GM21619 (cell line): ENCODE measurements around the gene DCBLD1.

Experiments used
- ATAC-seq: cut with Tn5 transposase; IDR thresholded peaks from one replicate; pipeline ENCODE4 v1.9.1; 2021; ENCODE audit not compliant: unreplicated experiment

DCBLD1 gene

DNA sequence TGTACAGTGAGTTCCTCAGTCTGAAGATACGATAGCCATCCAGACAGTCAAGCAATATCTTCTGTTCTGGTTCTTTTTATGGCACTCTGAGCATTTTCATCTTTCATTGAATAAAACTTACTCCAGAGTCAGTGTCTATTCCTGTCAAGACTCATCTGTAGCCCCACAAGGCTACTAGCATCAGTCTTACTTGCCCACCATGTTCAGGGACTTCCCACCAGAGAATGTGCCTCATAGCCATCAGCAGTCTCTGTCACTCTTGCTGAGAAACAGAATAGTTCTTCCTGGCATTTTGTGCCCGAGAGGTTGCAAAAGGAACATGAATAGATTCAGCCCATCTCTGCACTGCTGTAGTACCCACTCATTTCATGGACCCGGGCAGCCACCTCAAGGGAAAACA lies 12.7 kb upstream of the DCBLD1 start:
- ATAC-seq: no peak

DNA sequence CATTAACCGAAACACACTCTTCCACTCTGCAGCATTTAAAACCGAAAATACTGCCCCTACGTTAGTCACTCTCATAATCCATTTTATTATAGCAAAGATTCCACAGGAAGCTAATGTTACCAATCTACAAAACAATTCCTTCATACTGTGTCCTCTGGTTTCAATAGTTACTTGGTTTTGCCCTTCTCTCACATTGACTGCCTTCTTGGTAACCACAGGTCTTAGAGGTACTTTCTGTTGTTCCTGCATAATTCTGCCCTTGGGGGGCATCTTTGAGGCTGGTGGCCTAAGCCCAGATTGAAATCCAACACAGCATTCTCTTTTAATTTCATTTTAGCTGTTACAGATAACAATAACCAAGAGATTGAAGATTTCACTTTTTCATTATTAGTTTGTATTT lies 9.8 kb upstream of the DCBLD1 start:
- no peak for ATAC-seq

DNA sequence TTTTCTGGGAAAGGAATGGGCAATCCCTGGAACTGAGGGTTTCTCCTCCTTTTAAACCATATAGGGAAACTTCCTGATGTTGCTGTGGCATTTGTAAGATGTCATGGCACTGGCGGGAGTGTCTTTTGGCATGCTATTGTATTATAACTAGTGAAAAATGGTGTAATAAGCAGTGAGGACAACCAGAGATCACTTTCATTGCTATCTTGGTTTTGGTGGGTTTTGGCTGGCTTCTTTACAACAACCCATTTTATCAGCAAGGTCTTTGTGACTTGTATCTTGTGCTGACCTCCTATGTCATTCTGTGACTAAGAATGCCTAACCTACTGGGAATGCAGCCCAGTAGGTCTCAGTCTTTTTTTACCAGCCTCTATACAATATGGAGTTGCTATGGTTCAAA lies 9.1 kb upstream of the DCBLD1 start:
- ATAC-seq: no peak

DNA sequence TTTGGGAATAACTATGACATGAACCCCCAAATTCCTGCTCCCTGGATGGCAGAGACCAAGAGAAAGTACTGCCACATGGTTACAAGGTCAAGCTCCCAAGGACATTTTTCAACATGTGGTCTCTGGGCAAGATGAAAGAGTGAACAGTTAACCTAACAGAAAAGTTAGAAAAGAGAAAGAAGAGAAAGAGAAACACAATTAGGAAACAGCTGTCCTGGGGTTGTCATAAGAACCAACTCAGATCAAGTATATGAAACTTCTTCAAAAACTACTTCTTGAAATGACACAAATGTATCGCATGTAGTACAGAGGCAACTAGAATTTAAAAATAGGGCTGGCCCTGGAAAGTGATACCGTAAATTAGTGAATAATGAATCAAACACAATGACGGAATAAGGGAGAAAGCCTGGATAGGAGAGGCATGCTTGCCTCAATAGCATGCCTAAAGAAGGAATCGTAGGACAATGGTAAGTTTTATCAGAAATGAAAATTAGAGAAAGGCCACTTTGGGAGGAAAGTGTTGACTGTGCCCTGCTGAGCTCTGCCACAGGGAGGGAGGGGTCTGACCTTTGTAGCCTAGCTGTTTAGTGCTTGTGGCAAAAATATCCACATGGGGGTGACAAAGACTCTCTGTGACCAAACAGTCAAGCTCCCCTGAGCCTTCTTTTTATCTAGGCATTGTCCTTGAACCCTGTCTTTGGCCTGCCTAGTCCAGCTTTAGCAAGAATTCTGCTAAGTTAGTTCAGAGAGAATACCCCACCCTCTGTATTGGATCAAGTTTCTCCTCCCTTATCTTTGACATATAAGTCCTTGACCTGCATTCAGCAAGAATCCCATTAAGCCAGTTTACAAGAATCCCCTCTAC lies 4.3 kb upstream of the DCBLD1 start:
- ATAC-seq: peak; percentile 35

DNA sequence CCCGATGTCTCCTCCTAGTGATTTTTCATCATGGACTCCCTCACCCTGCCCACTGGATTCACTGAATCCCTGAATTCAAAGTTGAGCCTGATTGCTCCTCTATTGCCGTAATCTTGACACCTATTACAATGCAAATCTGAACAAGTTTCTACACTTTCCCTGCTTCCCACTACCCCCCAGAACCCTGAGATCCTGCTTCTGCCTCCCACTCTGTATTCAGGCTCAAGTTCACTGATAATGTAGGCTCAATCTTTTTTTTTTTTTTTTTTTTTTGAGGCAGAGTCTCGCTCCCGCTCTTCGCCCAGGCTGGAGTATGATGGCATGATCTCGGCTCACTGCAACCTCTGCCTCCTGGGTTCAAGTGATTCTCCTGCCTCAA lies 3.6 kb upstream of the DCBLD1 start:
- ATAC-seq: no peak

DNA sequence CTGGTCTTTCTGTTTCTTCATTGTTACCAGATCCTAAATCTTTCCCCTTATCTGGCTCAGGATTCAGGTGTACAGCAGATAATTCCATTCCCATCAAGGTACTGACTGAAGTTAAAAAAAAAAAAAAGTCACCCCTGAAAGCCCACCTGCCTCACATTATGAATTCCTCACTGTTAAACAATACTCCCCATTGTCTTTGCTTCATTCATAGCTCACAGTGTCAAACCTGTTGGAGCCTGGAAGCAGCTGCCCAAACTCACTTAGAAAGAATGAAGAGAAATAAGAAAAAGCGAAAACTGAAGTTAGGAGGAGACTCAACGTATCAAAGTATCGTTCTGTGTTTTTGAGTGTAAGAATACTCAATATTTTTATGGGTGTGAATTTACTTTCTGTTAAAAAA lies 1.8 kb upstream of the DCBLD1 start:
- no peak for ATAC-seq

DNA sequence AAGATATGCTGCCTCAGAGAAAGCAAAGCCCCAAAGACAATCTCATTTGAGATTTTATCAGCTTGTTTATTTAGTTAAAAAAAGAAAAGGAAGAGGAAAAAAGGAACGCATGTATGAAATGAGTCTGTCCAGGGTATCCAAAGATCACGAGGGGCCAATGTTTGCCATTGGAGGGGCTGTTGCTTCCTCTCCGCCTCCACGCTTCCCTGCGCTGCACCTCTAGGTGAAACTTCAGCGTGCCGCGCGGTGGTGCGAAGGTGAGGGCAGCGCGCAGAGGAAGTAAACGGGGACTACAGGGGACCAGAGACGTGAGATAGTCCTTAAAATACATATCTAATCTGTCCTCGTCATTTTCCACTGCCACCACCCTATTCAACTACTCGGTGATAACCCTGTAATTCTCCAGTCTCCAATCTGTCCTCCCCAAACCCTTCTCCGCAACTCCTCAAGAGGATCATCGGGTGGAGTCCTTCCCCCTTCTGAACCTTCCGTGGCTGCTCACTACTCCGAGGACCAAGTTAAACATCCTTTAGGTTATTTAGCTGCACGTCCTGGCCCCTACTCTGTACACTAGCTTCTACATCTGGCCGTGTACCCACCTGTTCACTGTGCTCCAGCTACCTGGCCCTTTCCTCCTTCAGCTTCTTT lies 1.1 kb upstream of the DCBLD1 start:
- ATAC-seq: no peak

DNA sequence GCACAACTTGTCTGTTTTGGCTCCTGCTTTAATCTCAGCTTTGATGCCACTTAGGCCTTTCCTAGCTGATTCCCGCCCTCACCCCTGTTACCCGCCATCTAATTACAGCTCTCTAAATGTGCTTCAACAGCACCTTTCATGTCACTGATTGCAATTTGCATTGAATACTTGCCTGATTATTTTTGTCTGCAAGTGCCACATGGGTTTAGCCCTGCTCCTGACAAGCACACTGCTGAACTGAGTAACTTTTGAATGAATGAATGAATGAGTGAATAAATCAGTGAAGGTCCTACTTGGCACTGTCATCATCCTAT lies 591 bp upstream of the DCBLD1 start:
- peak; percentile 0 for ATAC-seq

DNA sequence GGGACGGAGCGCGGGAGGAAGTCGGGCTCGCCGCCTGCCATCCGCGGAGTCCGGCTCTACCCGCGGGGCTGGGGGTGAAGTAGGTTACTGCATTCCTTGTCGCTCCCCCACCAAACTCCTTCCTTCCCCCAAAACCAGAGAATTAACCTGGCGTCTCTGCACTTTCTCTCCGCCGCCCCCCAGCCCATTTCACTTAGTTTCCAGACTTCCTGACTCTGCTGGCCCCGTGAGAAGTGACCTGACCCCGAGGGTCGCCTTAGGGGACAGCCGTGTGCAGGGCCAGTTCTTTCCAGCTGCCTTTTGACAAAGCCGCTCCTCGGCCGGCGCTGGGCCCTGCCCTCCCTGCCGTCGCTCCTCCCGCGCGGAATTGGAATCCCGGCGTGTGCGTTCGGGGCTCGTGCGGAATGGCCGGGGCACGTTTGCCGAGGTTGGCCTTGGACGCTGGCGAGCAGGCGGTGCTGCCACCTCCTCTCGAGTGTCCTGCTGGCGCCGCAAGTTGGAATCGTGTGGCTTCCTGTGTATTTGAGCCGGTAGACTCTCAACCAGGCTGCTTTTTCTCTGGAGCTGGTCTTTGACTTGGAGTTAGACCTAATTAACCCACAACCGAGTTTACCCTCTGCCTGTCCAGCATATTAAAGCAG lies 650 bp downstream of the DCBLD1 start:
- peak; percentile 12 for ATAC-seq

DNA sequence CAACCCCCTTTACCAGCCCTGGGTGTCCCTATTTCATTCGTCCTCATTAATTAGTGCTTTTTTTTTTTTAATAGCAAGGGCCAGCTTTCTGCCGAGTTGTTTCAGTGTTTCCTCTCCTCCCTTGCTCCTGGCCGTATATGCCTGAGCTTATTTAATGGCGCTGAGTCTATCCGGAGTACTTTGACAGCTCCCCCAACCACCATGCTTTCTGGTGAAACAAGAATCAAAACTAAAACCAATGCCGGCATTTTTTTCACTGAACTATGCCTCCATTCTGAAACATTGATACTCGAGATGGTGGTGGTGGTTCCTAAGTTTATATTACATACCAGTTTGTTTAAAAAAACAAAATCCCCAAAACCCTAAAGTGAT lies 1.2 kb downstream of the DCBLD1 start:
- ATAC-seq: peak; percentile 19

DNA sequence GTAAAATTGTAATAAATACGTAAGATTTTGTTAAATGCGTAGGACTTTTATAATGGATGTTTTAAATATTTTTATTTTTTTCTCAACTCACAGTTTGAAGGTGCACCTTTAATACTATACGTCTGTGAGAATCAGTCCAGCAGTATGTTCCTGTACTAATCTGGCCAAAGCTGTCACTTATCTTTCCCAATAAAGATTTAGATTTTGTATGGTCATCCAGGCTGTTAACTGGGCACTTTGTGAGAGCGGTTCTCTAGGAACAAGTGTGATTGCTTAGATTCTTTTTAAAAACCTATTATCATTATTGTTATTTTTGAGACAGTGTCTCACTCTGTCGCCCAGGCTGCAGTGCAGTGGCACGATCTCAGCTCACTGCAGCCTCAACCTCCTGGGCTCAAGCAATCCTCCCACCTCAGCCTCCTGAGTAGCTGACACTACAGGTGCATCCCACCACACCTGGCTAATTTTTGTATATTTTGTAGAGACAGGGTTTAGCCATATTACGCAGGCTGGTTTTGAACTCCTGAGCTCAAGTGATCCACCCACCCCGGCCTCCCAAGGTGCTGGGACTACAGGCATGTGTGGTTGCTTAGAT lies 1.7 kb downstream of the DCBLD1 start:
- no peak for ATAC-seq

DNA sequence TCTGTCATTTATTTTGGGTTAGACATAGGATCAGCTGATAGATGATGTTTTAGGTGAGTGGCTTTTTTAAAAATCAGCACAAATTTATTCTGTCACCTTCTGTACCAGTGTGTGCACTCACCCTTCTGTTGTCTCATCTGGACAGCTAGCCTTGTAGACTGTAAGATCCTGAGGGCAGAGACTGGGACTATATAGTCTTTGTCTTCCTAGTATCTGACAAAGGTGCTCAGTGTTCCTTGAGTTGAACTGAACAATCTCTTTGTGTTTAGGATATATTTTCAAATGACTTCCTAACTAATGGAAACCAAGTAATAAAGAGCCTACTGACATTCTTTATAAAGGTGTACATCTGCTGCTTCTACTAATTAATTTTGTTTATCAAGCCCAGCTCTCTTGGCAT lies 3.0 kb downstream of the DCBLD1 start:
- ATAC-seq: no peak

DNA sequence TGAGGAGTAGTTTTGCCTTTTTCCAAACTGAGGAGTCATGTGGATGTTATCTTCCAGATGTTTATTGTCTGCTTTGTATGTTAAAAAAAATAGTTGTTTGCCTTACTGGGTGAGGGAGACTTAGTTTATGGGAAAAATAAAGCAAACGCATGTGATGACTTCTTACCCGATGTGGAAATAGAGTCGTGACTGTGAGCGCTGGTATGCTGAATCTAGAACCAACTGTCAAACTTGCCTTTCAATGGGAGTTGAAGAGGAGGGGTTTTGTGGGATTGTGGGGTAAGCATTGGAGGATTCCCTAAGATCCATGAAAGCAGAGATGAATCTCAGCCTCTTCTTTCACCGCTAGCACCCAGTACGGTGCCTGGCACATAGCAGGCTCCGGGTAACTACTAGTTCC lies 5.3 kb downstream of the DCBLD1 start:
- ATAC-seq: no peak

DNA sequence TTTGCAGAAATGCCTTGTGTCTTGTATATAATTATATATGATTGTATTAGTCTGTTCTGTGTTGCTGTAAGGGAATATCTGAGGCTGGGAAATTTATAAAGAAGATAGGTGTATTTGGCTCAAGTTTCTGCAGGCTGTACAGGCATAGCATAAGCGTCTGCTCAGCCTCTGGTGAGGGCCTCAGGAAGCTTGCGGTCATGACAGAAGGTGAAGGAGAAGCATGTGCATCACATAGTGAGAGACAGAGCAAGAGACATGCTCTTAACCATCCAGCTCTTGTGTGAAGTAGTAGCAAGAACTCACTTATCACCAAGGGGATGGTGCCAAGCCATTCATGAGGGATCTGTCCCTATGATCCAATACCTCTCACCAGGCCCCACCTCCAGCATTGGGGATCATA lies 6.5 kb downstream of the DCBLD1 start:
- no peak for ATAC-seq

DNA sequence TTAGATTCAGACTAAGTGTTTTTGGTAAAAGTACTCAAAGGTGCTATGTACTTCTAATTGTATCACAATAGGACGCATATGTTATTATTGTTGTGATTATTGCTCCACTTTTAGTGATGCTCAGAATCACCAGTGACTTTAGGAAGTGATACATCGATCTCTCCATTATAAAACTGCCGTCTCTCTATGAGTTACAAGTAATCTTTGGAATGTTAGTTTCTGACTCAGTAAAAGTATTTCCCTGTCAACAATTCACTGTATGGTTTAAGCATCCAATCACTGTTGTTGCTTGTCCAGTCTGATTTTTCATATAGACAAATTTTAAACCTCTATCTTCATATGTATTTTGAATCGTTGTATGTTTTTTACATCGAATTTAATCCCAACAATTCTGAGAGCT lies 9.4 kb downstream of the DCBLD1 start:
- ATAC-seq: no peak

DNA sequence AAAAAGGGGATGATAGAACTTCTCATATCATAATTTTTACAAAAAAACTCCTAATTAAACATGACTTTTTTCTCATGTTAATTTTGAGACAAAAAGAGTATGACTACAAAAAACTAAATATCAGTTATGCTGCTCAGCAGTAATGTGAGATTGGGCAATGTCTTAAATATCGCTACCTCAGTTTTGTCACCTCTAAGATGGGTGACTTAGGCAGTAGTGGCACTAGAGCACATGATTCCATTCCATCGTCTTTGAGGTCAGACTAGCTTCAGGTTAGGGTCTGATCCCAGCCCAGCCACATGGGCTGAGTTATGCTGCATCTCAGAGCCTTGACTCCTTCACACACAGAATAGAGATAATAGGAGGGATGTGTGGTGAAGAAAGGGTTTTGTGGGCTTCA lies 11.0 kb downstream of the DCBLD1 start:
- ATAC-seq: no peak

DNA sequence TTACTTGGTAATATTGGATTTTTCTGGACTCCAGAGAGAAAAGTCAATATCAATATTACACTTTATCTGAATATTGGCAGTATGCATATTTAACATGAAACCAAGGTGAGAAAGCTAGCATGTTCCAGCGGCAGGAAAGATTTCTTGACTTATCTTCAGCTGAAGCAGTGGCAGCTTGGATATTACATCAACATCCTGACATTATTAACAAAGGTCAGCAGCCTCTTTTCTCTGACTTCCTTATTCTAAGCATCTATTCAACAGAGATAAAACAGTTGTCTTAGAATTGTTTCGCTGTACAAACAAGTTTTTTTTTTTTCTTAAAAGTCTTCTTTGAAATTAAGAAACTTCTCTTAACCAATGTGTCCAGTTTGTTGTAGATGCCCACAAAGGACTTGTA lies 11.8 kb downstream of the DCBLD1 start:
- ATAC-seq: no peak

DNA sequence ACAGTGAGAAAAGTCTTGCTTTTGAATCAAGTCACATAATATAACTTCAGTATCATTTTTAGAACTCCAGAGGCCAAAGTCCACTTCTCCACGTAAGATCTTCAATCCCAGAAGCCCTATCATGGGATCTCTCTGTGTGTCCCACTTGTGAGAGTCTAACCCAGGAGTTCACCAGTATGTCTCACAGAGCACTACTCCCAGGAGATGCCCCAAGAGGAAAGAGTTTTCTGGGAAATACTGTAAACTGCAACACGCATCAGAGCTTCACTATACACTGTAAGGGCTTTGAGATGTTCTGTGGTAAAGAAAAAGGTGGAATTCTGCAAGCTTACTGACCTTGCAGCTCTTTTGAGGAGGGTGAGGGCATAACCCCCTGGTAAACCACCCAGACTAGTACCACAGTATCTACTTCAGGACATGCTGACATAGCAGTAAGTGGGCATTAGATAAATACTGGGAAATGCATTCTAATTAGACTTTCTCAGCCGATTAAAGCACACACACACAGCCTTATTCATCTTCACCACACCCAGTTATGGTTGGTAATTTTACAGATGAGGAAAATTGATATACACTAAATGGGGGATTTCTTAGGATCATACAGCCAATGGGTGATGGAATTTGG lies 12.3 kb downstream of the DCBLD1 start:
- no peak for ATAC-seq

DNA sequence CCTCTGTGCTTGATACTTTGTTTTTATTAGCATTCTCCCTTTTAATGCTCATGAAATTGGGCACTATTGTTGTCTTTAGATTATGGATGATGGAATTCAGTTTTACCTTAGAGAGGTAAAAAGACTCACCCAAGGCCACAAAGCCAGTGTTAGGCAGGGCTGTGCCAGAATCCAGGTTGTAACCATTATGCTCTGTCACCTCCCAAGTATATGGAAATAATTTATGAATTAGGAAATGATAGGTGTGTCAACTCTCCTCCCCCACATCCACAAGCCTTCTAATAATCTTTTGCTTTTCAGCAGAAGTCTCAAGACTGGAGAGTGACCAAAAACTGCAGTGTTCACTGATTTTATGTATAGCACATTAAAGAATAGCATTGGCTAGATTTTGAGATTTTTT lies 13.0 kb downstream of the DCBLD1 start:
- ATAC-seq: no peak

DNA sequence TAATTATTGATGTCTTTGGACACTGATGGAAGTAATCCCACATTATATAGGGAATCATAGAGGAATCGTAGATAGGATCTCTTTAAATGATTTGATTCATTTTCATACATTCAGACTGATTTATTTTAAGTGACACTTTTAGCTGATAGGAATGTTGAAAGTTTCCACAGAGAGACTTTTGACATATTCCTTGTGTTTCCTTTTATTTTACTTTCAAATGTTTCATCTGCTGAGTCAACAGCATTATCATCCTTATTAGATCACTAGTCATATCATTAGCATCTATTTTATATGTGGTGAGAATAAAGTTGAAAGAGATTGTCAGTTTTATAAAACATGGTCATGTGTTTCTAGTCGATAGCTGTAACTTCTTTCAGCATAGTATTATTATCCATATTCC lies 13.4 kb downstream of the DCBLD1 start:
- ATAC-seq: no peak

DNA sequence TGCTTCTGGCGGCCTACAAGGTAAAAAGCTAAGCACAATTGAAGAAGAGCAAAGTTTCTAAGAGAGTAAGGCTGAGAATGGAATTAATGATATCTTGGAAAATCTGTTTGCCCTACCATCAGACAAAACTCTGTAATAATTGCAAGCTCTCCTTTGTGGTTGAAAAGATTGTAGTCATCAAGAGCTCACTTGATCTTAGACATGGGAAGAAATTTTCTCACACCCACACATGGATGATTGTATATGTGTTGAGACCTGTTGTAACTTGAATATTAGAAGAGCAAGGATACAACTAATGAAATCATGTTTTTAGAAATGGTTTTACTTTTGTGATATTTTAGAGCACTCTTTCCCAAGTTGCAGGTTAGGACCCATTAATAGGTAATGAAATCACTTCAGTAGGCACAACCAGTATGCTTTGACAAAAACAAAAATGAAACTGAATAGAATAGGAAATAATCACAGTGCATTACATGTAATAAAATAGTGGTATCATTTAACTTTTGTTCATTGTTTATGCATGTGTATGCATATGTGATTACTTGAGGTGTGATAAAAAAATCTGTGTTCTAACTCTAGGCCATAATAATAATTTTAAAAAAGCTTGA lies 14.0 kb downstream of the DCBLD1 start:
- ATAC-seq: peak; percentile 37
